ENCODE data around the gene RAD51B.

Gene RAD51B

GRCh38 chr14:68669111-68669511 lies 849.5 kb downstream of the RAD51B start:
- no peak for DNase-seq (ENCODE audit: low read depth in 4 of 4, low spot score in 1 of 4)

DNA sequence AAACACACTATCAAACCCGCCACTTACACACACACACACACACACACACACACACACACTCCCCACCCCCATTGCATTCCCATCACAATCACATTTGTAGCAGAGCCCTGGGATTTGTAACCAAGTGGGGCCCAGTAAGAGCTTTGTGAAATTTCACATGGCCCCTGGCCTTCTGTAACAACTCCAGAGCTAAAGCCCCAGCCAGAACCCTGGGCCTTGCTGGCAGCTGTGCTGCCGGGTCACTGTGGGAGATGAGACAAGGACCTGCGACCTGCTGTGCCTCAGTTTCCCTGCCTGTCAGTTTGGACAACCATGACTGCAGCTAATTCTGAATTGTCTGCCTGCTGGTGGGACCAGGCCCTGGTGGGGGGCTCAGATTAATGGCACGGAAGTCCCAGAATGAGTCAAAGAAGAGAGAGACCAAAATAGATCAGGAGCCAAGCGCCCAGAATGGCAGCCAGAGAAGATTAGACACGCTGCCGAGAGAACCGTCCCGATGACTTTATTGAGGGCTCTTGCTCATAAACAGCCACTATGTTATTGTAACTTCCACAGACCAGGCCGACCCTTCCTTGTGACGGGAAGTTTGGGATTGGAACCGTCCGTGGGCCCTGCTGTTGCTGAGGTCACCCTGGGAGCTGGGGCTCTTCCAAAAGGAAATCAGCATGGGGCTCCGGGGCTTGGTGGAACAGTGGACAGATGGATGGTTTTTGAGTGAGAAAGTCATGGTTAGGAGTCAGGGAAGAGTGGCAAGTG lies 850.2 kb downstream of the RAD51B start:
- DNase-seq (ENCODE audit: low read depth in 4 of 4, low spot score in 1 of 4) = no peak

- DNase-seq (ENCODE audit: low read depth in 4 of 4, low spot score in 1 of 4) = no peak
Measured at GRCh38 chr14:68670359-68670715, 850.8 kb downstream of the RAD51B start.

GRCh38 chr14:68671909-68672308 lies 852.3 kb downstream of the RAD51B start:
- DNase-seq (ENCODE audit: low read depth in 4 of 4, low spot score in 1 of 4) = no peak

DNA sequence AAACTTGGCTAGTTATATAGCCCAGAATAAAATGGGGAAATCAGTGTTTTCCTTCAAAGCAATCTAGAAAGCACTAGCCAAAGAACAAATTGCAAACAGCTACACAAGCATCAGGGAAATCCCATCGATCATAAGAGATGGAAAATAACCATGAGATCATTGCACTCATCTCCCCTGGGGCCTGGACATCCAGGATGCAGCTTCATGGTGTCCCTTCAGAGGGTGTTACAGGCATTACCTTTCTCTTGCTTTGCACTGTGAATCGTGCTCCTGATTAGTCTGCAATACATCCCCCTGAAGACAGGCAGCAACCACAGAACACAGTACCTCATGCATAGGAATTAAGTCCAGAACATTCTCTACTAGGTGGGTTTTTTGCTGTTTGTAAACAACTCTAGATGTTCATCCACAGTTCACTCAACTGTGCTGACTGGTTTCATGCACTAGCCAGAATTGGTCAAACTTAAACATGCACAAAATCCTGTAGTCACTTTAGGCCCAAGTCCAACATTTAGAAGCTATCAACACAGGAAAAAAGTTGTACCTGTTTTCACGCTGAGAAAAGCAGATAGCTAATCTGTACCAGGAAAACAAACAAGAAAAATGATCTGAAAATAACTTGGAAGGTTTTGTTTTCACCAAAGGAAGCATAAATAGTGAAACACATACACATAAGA lies 853.2 kb downstream of the RAD51B start:
- no peak for DNase-seq (ENCODE audit: low read depth in 4 of 4, low spot score in 1 of 4)

DNA sequence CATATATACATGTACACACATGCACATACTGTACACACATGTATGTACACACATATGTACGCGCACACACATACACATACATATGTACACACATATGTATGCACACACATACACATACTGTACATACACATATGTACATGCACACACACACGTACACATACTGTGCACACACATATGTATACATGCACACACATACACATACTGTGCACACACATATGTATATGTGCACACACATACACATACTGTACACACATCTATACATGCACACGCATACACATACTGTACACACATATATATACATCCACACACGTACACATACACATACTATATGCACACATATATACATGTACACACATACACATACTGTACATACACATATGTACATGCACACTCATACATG lies 853.9 kb downstream of the RAD51B start:
- no peak for DNase-seq (ENCODE audit: low read depth in 4 of 4, low spot score in 1 of 4)

- no peak for DNase-seq (ENCODE audit: low read depth in 4 of 4, low spot score in 1 of 4)
Measured at GRCh38 chr14:68674538-68675232, 855.1 kb downstream of the RAD51B start.

DNA sequence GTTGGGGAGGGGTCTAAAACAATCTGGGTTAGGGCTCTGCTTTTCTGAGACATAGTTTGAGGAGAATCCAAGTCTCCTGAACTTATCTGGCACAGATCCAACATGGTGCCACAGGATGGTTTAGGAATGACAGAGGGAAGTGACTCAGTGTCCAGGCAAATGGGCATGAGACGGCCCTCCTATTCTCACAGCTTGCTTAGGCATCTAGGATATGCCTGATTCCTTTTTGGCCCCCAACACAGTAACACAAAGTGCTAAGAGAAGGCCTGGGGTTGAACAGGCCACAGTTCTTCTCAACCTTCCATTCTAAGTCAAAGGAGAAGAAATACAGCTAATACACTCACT lies 855.6 kb downstream of the RAD51B start:
- no peak for DNase-seq (ENCODE audit: low read depth in 4 of 4, low spot score in 1 of 4)

GRCh38 chr14:68676511-68676943 lies 856.9 kb downstream of the RAD51B start:
- DNase-seq (ENCODE audit: low read depth in 4 of 4, low spot score in 1 of 4) = no peak

DNA sequence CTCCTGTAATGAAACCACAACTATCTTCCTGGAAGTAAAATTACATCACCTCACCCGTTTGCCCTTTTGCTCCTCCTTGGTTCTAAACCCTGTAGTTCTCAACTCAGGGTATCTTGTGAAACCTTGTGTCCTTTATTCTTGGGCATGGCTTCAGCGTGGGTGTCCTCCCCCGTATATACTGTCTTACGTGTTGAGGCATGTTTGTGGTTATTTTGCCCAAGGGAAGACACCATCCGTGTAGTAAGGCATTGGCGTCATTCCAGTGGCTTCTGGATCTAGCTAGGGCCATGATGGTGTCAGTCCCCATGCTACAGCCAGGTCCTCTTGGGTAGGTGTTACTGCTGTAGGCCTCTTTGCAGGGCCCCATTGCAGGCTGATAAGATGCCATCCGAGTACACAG lies 857.9 kb downstream of the RAD51B start:
- DNase-seq (ENCODE audit: low read depth in 4 of 4, low spot score in 1 of 4) = no peak

DNA sequence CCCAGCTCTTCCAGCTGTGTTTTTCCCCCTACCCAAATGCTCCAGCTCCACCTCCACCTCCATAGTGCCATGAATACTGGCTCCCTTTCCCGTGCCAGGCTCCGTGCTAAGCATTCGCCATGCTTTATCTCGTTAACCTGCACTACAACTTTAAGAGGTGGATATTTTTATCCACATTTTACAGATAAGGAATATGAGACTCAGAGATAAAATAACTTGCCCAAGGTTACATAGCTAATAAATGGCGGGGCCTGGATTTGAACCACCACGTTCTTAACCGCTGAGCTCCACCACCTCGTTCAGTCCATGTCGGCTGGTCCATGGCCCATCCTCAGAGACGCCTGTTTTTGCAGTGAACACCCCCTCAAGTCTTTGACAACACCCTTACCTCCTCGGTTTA lies 858.3 kb downstream of the RAD51B start:
- DNase-seq (ENCODE audit: low read depth in 4 of 4, low spot score in 1 of 4) = no peak

DNA sequence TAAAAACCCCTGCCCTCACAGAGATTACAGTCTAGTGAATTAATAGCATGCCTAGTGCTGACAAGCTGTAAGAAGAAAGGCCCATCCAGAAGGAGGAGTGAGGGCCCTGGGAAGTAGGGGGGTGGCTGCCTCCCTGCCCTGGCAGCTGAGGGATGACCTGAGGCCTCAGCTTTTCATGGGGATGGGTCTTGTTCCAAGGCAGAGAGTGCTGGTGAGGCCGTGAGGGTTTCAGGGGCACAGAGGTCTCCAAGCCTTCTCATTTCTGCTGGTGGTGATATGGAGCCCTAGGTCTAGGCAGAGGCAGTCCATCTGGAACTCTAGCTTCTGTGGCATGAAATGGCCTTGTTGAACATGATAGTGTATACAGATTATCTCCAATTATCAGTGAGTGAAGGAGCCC lies 858.9 kb downstream of the RAD51B start:
- DNase-seq (ENCODE audit: low read depth in 4 of 4, low spot score in 1 of 4) = no peak

DNA sequence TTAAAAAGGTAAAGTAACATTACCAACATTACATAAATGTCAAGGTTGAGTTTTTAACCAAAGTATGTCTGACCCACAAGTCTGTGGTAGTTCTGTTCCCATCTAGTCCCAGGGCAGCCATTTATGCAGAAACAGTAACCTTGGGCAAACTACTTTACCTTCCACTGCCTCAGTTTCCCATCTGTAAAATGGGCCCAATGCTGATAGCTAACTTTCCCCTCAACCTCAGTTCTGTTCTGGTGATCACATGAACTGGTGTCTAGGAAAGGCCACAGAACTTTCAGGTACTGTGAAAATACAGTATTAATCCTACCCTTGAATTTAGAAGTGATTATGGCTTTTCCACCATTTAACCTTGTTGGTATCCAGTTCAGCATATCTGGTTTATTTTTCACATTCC lies 859.7 kb downstream of the RAD51B start:
- DNase-seq (ENCODE audit: low read depth in 4 of 4, low spot score in 1 of 4) = no peak

- no peak for DNase-seq (ENCODE audit: low read depth in 4 of 4, low spot score in 1 of 4)
Measured at GRCh38 chr14:68679746-68680467, 860.3 kb downstream of the RAD51B start.

- no peak for DNase-seq (ENCODE audit: low read depth in 4 of 4, low spot score in 1 of 4)
Measured at GRCh38 chr14:68680541-68681051, 861.0 kb downstream of the RAD51B start.

DNA sequence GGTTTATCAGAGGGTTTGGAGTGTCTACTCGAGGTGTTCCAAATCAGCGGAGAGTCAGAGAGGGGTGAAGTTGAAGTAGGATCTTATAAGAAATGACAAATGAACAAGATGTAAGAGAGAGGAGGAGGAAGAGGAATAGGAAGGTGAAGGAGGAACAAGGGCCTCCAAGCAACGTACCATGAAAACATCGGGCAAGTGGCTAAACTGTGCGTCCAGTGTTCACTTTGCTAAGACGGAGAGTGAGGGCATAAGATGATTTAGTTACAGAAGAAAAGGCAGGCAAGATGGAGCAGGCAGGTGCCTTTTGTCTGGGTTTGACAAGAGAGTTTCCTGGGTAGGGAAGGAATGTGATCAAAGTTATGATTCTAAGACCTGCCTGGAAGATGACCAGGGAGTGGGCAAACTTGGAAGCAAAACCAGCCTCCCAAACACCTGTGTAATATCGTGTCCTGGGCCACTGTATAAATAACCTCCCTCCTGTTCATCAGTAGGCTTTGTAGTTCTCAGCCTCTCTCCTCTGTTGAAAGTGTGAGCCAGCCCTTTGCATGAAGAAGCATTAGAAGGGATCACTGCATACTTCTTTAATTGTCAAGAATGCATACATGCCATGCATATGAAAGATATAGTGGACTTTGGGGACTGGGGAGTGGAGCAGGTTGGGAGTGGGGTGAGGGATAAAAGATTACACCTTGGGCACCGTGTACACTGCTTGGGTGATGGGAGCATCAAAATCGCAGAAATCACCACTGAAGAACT lies 861.9 kb downstream of the RAD51B start:
- no peak for DNase-seq (ENCODE audit: low read depth in 4 of 4, low spot score in 1 of 4)

DNA sequence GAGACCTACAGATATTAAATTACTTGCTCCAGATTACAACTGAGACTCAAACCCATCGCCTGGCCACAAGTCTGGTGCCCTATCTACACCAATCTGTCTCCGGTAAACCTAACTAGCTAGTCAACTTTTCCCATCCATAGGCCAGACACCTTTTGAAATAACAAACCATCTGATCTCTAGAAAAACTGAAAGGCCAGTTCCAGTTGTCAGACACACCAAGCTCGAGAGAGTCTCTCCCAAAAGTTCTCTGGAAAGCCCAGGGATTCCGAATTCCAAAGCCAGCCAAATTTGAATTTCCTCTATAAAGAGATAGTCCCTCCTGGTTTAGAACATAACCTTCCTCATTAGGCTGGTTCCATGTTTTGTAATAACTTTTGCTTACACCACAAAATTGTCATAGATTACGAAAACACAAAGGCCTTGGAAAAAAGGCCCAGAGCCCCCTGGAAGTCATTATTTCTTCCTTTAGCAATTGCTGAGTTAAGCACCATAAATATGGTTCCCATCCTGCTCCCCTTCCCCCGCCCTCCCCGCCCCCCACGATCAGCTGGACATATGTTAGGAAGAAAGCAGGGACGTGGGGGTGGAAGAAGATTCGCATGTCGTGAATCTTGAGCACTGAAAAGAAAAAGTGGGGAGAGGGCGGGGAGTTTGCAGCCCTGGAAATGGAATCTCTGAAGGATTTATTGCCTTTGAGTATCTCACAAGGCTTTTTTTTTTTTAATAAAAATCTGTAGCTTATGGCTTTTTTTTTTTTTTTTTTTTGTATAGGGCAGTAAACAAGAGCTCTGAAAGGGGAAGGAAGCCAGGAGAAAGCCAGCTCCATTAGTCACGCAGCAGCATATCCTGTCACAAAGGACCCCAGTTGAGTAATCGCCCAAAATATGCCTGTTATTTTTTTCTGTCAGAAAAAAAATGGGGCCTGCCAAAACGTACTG lies 862.9 kb downstream of the RAD51B start:
- no peak for DNase-seq (ENCODE audit: low read depth in 4 of 4, low spot score in 1 of 4)

GRCh38 chr14:68683326-68683725 lies 863.7 kb downstream of the RAD51B start:
- no peak for DNase-seq (ENCODE audit: low read depth in 4 of 4, low spot score in 1 of 4)

All from stimulated activated CD4-positive, alpha-beta T cell treated with anti-CD3 and anti-CD28 coated beads, Interleukin-1b, Interleukin-23, amount 100 ng/mL, for 24 hours (primary cell).